B cell (primary cell): Measurements from ENCODE around the gene NUP42.

Experiments
- CTCF ChIP-seq: fragments of 200-600 bp; IDR thresholded peaks from one replicate; pipeline ENCODE4 v1.8.0; 2022; ENCODE audit warnings: antibody characterized with exemption, mild to moderate bottlenecking
- EZH2 ChIP-seq: IDR thresholded peaks from 2 replicates; pipeline ENCODE4 v1.6.1; 2012; ENCODE audit warnings: borderline replicate concordance, low read depth, mild to moderate bottlenecking, moderate library complexity, low read length; ENCODE audit not compliant: insufficient read depth, poor library complexity, severe bottlenecking

DNA sequence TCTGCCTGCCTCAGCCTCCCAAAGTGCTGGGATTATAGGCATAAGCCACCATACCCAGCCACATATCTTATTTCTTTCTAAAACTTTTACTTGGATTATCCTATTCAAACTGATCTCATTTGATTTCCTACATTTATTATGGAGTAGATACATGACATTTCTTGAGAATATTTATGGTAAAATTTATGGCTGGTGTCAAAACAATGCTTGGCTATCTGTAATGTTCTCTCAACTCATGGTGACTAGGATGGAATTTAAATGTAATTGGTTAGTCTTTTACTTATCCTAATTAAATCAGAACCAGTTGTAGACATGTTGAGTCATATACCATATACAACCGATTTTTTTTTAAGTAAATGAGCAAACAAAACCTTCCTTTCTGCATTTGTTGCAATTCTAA is 4.1 kb downstream of the NUP42 start:
- TF ChIP-seq EZH2 = no peak
- no peak for TF ChIP-seq CTCF
